ENCODE results near the gene MACROH2A2. TPM values are rescaled to one million over a fixed set of nuclear protein-coding genes. Genes with fewer than 3 reads are reported as not detected.
A peak's percentile ranks its signal among the peaks of the same experiment; 100 is the strongest.
"Not testable (repeated sequence)": the region's sequence is repeated elsewhere in the genome, so short reads cannot be mapped to it uniquely, and the experiment has no call there.

MACROH2A2 gene
- 1 to 10 TPM; 5.5 to 5.8 TPM for total RNA-seq

DNA sequence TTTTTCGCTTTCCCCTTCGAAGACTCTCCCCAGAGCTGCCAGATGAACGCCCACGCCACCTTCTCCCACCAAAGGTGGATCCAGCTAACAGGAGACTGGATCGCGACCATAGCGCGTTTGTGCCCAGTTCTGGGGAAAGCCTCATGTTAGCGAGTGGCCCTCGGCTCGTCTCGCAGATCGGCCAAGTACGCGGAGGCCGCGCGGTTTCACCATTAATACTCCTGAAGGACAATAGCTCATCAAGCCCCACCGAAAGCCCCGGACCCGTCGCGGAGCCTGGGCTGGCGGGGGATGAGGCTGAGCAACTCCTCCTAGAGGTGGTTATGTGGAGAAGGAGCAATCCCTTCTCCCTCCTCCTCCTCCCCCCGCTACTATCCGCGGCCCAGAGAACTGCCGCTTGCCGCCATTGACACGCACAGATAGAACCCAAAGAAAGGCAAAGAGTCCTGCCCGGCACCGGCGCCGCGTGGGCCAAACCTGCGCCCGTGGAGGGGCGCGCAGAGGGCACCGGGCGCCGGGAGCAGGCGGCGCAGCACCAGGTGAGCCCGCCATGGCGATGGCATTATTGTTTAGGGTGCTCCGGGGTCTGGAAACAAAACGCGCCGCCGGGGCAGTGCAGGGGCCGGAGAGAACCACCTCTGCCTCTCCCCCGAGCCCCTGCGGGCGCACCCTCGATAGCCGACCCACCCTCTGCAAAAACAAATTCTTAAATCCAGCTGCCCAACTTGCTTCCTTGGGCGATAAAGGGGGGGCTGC, at the start of gene MACROH2A2:
TSS of gene MACROH2A2 (plus strand) at position 385 of the 756 bp plus-strand sequence. CDS start 22,813 bp downstream, outside the sequence.
- peaks cover 47% of the 10 kb centered on the region for H3K27me3 Mint-ChIP-seq
- H3K9me3 Mint-ChIP-seq: no peaks in the 10 kb centered on the region
- POLR2A ChIA-PET: interaction anchor here (0.6 kb wide), 1 partner anchor 414 kb away, joined by 3 read pairs; no protein-coding TSS in a partner anchor
- DNase-seq: peak; percentile 22
- peaks cover 12% of the 10 kb centered on the region for H3K4me1 Mint-ChIP-seq
- CTCF ChIA-PET: no interaction called here
- peaks cover 3% of the 10 kb centered on the region for H3K36me3 Mint-ChIP-seq (ENCODE audit: low read depth)
- no peak within 1 kb of the TSS for H3K27ac Mint-ChIP-seq
- H3K4me3 Mint-ChIP-seq: peak within 1 kb of the TSS; percentile 80

DNA sequence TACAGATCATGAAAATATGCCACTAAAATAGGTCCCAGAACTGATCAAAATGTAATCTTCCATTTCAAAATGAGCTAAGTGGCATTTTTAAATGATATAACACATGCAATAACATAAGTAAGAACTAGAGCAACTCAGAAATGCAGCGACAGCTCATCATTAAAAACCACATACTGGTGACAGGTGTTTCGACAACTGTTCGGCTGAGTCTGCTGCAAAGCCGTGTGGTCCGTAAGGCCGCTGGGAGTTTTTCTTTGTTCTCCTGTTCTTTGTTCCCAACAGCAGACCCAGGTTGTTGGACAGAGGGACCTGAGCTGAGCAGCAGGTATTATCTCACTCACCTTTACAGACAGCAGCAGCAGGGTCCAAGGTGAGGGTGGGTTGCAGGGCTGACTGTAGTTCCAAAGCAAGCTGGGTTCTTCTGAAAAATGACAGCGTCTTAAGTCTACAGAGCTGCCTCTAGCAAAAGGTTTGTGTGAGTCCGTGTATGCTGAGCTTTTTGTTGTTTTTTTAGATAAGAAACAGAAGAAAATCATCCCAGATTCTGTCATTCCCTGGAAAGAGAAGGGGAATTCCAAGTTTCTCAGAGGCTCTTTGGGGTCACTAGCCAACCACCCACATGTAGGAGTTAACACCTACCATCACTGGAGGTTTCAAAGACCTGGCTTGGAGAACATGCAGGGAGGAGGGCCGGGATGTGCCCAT, 45.4 kb upstream of the MACROH2A2 start:
- DNase-seq: no peak
- ChIA-PET POLR2A (no interaction called here), CTCF (no interaction called here)
- H3K36me3 Mint-ChIP-seq (ENCODE audit: low read depth): no peaks in the 10 kb centered on the region
- H3K27me3 Mint-ChIP-seq: peaks cover 42% of the 10 kb centered on the region
- no peak overlapping the region for H3K4me3 Mint-ChIP-seq
- H3K27ac Mint-ChIP-seq: no peak overlapping the region
- no peaks in the 10 kb centered on the region for H3K4me1 Mint-ChIP-seq
- H3K9me3 Mint-ChIP-seq: no peaks in the 10 kb centered on the region

DNA sequence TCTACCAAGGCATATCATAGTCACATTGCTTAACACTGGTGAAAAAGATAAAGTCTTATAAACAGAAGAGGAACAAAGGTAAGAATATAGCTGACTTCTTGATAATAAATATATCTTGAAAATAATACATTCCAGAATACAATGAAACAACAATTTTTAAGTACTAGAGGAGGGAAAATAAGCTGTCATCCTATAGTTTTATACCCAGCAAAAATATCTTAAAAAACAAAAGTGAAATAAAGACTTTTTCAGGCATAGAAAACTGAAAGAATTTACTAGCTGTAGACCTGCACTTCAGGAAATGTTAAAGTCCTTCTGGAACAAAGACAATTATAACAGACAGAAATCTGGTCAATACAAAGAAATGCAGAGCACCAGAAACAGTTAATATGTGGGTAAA, 21.4 kb upstream of the MACROH2A2 start:
- CTCF ChIA-PET: no interaction called here
- Mint-ChIP-seq H3K27me3 (peaks cover 19% of the 10 kb centered on the region), H3K4me3 (no peak overlapping the region), H3K4me1 (no peaks in the 10 kb centered on the region), H3K36me3 (ENCODE audit: low read depth) (peaks cover 3% of the 10 kb centered on the region), H3K9me3 (peaks cover 10% of the 10 kb centered on the region), H3K27ac (no peak overlapping the region)
- POLR2A ChIA-PET: no interaction called here
- no peak for DNase-seq

DNA sequence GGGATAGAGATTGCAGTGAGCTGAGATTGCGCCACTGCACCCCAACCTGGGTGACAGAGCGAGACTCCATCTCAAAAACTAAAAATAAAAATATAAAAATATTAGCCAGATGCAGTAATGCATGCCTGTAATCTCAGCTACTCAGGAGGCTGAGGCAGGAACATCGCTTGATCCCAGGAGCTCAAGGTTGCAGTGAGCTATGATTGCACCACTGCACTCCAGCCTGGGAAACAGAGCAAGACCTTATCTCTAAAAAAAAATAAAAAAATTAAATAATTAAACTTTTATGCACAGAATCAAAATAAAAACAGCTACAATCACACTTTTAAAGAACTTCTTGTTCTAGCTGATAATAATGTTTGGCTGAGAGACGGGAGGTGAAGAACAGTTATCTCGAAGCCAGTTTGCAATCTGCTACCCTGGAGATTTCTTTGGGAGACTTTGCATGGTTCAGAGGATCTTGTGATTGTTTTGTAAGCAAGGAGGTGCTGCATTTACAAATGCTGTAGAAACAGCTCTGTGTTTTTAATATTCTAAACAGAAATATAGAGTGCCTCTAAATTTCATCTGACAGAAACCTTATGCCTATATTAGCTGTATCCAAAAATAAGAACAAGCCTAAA, 19.9 kb upstream of the MACROH2A2 start:
- no peak overlapping the region for H3K27ac Mint-ChIP-seq
- DNase-seq: no peak
- peaks cover 16% of the 10 kb centered on the region for H3K27me3 Mint-ChIP-seq
- peaks cover 10% of the 10 kb centered on the region for H3K9me3 Mint-ChIP-seq
- no peak overlapping the region for H3K4me3 Mint-ChIP-seq
- ChIA-PET CTCF (no interaction called here), POLR2A (no interaction called here)
- peaks cover 3% of the 10 kb centered on the region for H3K36me3 Mint-ChIP-seq (ENCODE audit: low read depth)
- no peaks in the 10 kb centered on the region for H3K4me1 Mint-ChIP-seq

DNA sequence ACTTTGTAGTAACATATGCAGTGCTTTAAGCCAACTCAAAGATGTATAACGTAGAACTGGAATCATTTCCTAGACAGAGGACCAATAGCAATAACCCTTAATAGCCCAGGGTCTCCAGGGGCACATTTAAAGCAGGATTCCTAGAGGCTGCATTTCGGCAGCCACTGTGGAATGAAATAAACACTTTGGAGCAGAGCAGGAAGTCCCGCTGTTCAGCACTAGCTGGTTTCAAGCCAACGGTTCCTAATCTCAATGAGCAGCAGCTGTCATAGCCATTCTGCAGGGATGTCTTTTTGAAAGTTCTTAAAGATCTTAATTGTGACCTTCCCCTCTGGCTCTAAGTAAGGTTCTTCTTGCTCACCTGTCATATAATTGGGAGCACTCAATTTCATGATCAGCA, 18.4 kb upstream of the MACROH2A2 start:
- DNase-seq: no peak
- Mint-ChIP-seq H3K9me3 (peaks cover 10% of the 10 kb centered on the region), H3K4me1 (no peaks in the 10 kb centered on the region), H3K27ac (no peak overlapping the region), H3K27me3 (peaks cover 13% of the 10 kb centered on the region), H3K36me3 (ENCODE audit: low read depth) (peaks cover 3% of the 10 kb centered on the region), H3K4me3 (no peak overlapping the region)
- ChIA-PET POLR2A (no interaction called here), CTCF (no interaction called here)

DNA sequence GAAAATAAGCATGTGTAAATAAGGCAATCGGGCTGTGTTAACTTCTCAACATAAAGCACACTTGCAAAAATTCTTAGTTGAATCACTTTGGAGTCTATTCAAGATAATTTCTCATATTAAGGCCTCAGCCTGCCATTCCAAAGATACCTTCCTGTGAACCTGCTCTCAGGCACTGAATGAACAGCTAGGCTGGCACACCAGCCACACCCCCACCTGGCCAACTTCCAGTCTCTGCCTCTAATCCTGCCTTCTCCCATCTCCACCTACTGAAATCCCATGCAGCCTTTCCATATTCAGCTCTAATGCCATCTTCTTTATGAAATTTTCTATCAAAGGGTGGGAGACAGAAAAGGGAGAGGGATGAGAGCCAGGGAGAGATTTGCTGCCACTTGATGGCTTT, 17.1 kb upstream of the MACROH2A2 start:
- no peak overlapping the region for H3K27ac Mint-ChIP-seq
- no peaks in the 10 kb centered on the region for H3K4me1 Mint-ChIP-seq
- H3K9me3 Mint-ChIP-seq: peaks cover 9% of the 10 kb centered on the region
- CTCF ChIA-PET: no interaction called here
- DNase-seq: no peak
- H3K27me3 Mint-ChIP-seq: peaks cover 11% of the 10 kb centered on the region
- H3K4me3 Mint-ChIP-seq: no peak overlapping the region
- POLR2A ChIA-PET: no interaction called here
- H3K36me3 Mint-ChIP-seq (ENCODE audit: low read depth): peaks cover 3% of the 10 kb centered on the region

DNA sequence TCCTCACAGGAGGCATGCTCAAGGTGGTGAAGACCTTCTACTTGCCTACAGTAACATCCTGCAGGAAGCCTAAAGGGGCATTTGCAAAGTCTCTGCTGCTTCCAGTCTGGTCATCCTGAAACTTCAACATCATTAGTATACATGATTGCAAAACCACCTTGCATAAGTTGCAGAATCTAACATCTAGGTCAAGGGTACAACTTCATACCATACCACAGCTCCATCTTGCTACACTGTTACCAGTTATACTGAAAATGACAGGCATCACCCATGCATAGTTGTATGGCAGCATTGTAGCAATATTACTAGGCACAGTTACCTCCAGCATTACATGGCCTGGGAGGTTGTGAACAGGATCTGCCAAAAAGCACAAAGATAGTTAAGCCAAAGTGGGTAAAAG, 13.7 kb upstream of the MACROH2A2 start:
- Mint-ChIP-seq H3K27ac (no peak overlapping the region), H3K9me3 (peaks cover 7% of the 10 kb centered on the region), H3K4me3 (no peak overlapping the region), H3K4me1 (no peaks in the 10 kb centered on the region), H3K36me3 (ENCODE audit: low read depth) (no peaks in the 10 kb centered on the region), H3K27me3 (peaks cover 9% of the 10 kb centered on the region)
- DNase-seq: no peak
- ChIA-PET CTCF (no interaction called here), POLR2A (no interaction called here)

DNA sequence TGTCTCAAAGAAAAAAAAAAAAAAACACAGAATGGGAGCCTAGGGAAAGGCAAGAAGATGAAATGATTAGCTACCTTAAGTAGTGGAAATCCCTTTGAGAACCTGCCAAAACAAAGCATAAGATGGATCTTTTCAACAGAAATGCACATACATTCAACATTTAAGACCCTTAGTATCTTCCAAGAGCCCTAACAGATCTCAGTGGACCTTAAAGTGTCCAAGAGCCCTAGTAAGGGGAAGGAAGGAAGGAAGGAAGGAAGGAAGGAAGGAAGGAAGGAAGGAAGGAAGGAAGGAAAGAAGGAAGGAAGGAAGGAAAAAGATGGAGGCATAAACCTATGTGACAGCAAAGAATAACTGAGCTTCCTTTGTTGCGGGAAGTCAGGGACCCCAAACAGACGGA, 11.6 kb upstream of the MACROH2A2 start:
- H3K36me3 Mint-ChIP-seq (ENCODE audit: low read depth): no peaks in the 10 kb centered on the region
- H3K4me3 Mint-ChIP-seq: no peak overlapping the region
- DNase-seq: no peak
- H3K27ac Mint-ChIP-seq: no peak overlapping the region
- peaks cover 8% of the 10 kb centered on the region for H3K27me3 Mint-ChIP-seq
- peaks cover 7% of the 10 kb centered on the region for H3K9me3 Mint-ChIP-seq
- H3K4me1 Mint-ChIP-seq: no peaks in the 10 kb centered on the region
- ChIA-PET CTCF (no interaction called here), POLR2A (no interaction called here)

DNA sequence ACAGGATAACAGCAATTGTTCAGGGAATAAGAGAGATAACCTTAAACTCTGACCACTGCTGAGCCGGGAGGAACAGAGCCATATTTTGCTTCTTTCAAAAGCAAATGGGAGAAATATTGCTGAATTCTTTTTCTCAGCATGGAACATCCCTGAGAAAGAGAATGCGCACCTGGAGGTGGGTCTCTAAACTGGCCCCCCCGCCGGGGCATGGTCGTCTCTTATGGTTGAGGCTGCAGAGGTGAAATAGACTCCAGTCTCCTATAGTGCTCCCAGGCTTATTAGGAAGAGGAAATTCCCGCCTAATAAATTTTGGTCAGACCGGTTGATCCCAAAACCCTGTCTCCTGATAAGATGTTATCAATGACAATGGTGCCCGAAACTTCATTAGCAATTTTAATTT, 10.9 kb upstream of the MACROH2A2 start:
- DNase-seq, POLR2A ChIA-PET: not testable (repeated sequence)

DNA sequence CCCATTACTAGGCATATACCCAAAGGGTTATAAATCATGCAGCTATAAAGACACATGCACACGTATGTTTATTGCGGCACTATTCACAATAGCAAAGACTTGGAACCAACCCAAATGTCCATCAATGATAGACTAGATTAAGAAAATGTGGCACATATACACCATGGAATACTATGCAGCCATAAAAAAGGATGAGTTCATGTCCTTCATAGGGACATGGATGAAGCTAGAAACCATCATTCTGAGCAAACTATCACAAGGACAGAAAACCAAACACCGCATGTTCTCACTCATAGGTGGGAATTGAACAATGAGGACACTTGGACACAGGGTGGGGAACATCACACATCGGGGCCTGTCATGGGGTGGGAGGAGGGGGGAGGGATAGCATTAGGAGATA, 5.6 kb upstream of the MACROH2A2 start:
- H3K36me3 Mint-ChIP-seq (ENCODE audit: low read depth); H3K4me3 Mint-ChIP-seq; CTCF ChIA-PET; H3K4me1 Mint-ChIP-seq; H3K9me3 Mint-ChIP-seq; H3K27ac Mint-ChIP-seq; POLR2A ChIA-PET; DNase-seq: not testable (repeated sequence)
- H3K27me3 Mint-ChIP-seq: peaks cover 25% of the 10 kb centered on the region

More for the DNA sequence above, 10.9 kb upstream of the MACROH2A2 start:
- H3K4me1 Mint-ChIP-seq; H3K4me3 Mint-ChIP-seq; H3K36me3 Mint-ChIP-seq (ENCODE audit: low read depth); H3K9me3 Mint-ChIP-seq; H3K27me3 Mint-ChIP-seq; CTCF ChIA-PET; H3K27ac Mint-ChIP-seq: not testable (repeated sequence)

DNA sequence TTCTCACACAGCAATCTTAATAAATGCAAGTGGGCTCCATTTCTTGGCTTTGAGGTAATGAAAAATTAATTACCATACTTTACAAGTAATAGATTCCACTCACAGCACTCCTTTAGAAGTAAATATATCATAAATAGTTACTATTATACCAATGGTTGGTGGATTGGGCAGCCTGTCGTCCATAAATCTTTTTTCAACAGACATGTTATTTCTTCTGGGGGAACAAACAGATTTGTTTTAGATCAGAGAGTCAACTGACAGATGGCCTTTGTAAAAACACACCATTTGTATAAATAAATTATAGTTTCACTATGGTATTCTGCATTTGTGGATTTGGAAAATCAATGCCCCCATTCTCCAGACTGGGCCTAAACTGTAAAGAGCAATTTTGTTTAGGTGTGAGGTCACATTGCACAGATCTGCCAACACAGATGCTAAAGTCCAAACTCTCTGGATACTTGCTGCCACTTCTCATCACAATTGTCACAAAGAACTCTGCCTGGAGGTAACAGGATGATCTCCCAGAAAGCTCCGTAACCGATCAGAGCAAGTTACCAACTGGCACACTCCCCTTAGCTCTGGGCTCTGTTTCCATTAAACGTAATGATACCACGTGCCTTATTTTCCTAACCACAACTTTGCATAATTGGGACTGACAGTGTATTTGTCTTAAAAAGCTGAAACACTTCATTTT, 4.5 kb upstream of the MACROH2A2 start:
- H3K4me1 Mint-ChIP-seq: peaks cover 7% of the 10 kb centered on the region
- H3K27me3 Mint-ChIP-seq: peaks cover 32% of the 10 kb centered on the region
- H3K4me3 Mint-ChIP-seq: no peak overlapping the region
- ChIA-PET POLR2A (no interaction called here), CTCF (no interaction called here)
- H3K36me3 Mint-ChIP-seq (ENCODE audit: low read depth): no peaks in the 10 kb centered on the region
- no peaks in the 10 kb centered on the region for H3K9me3 Mint-ChIP-seq
- H3K27ac Mint-ChIP-seq: no peak overlapping the region
- no peak for DNase-seq

DNA sequence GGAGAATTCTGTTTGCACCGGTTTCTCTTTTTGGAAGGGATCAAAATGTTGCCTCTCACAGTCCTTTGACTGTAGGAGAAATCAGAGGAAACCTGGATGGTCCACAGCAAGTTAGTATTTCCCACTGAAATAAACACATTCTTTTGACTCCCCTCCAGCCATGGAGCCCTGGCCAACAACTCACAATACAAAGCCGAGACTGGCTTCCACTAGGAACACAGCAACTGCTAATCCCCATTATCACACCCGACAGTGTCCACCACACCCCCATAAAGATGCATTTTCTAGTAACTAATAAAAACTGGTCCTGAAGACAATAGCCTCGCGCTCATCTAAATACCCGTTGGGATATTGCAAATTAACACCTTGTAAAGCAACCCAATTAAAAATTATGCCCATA, 798 bp upstream of the MACROH2A2 start:
- H3K4me3 Mint-ChIP-seq: peak overlapping the region; percentile 80
- DNase-seq: no peak
- H3K9me3 Mint-ChIP-seq: no peaks in the 10 kb centered on the region
- ChIA-PET CTCF (no interaction called here), POLR2A (interaction anchor here (0.6 kb wide), 1 partner anchor 413 kb away, joined by 3 read pairs; no protein-coding TSS in a partner anchor)
- peaks cover 12% of the 10 kb centered on the region for H3K4me1 Mint-ChIP-seq
- no peak overlapping the region for H3K27ac Mint-ChIP-seq
- H3K27me3 Mint-ChIP-seq: peaks cover 47% of the 10 kb centered on the region
- peaks cover 3% of the 10 kb centered on the region for H3K36me3 Mint-ChIP-seq (ENCODE audit: low read depth)

DNA sequence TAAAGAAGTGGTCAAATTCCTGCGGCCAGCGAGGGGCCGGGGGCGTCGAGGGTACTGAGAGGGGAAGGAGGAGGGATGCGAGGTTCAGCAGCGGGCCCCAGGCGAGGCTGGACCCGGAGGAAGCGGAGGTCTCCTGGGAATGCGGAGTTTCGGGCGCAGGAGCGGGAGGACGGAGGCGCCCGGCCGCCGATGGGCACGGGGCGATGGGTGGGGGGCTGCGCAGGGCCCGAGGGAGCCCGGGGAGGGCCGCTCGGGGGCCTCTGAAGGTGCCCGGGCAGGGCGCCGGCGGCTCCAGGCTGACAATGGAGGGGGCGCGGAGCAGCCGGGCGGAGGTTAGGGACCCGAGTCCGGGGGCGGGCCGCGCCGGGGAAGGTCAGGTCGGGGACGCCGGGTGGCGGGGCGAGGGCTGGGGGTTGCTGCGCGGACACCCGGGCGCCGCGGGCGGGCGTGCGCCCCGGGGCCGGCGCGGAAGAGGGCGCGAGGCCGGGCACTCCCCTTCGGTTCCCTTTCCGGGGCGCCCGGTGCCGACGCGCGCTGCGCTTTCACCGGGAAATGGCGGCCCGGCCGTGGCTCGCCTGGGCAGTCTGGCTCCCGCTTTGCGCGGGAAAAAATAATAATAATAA, 683 bp downstream of the MACROH2A2 start:
- Mint-ChIP-seq H3K36me3 (ENCODE audit: low read depth) (peaks cover 3% of the 10 kb centered on the region), H3K27me3 (peaks cover 47% of the 10 kb centered on the region), H3K9me3 (no peaks in the 10 kb centered on the region), H3K4me3 (peak overlapping the region; percentile 80), H3K4me1 (peaks cover 12% of the 10 kb centered on the region), H3K27ac (no peak overlapping the region)
- no peak for DNase-seq
- POLR2A ChIA-PET: no interaction called here
- CTCF ChIA-PET: interaction anchor here (1.6 kb wide), 1 partner anchor 93 kb away, joined by 5 read pairs; the partner anchor contains the start of gene TYSND1

Data from activated CD4-positive, alpha-beta memory T cell treated with anti-CD3 and anti-CD28 coated beads, Interleukin-2, amount 10 ng/mL, durations not matched to agents 7 days and 5 days (primary cell).